K562 (cell line): Measurements from ENCODE around the gene PNPLA1. TPM values are rescaled to one million over a fixed set of nuclear protein-coding genes. Genes with fewer than 3 reads are reported as not detected.

Experiments
- BRCA1 ChIP-seq, 2 experiments: fragments of 450-650 bp in 1 of 2; sonication (generic) in 1 of 2; formaldehyde crosslinking in 1 of 2; IDR thresholded peaks; 2 replicates each; pipeline versions ENCODE4 v1.5.0 to v1.6.1; 2017 to 2020; ENCODE audit warnings: mild to moderate bottlenecking in 1 of 2, missing genetic modification reagents in 1 of 2
- BRF1 ChIP-seq: IDR thresholded peaks from 3 replicates; pipeline ENCODE4 v1.6.1; 2011; ENCODE audit warnings: borderline replicate concordance, mild to moderate bottlenecking; ENCODE audit not compliant: insufficient read length; ENCODE audit errors: extremely low read depth
- E2F3 ChIP-seq: fragments of 250-450 bp; sonication (Bioruptor Pico); IDR thresholded peaks from 2 replicates; pipeline ENCODE4 v1.4.0; 2020; ENCODE audit warnings: mild to moderate bottlenecking
- FOXM1 ChIP-seq, 2 experiments: fragments of 450-650 bp in 1 of 2; sonication (generic) in 1 of 2; formaldehyde crosslinking in 1 of 2; IDR thresholded peaks; 2 replicates each; pipeline versions ENCODE4 v1.6.1 to v1.9.0; 2017 to 2022; ENCODE audit warnings: low read depth in 2 of 2, mild to moderate bottlenecking in 2 of 2, missing genetic modification reagents in 1 of 2, moderate library complexity in 1 of 2
- KAT2B ChIP-seq: IDR thresholded peaks from one replicate; pipeline ENCODE4 v1.6.1; 2012; ENCODE audit warnings: low read depth, mild to moderate bottlenecking, control low read depth, inconsistent platforms, low read length, moderate library complexity
- MBD1 ChIP-seq: fragments of 250-450 bp; sonication (Bioruptor Pico); IDR thresholded peaks from 2 replicates; pipeline ENCODE4 v1.8.0; 2022; ENCODE audit warnings: inconsistent platforms
- NCOR1 ChIP-seq: fragments of 450-650 bp; IDR thresholded peaks from 2 replicates; pipeline ENCODE4 v1.6.1; 2016; ENCODE audit warnings: mild to moderate bottlenecking, moderate library complexity
- NFIC ChIP-seq: fragments of 450-650 bp; IDR thresholded peaks from 2 replicates; pipeline ENCODE4 v1.6.1; 2017; ENCODE audit warnings: mild to moderate bottlenecking, inconsistent platforms
- NKRF ChIP-seq: fragments of 450-650 bp; IDR thresholded peaks from 2 replicates; pipeline ENCODE4 v1.6.1; 2016; ENCODE audit warnings: borderline replicate concordance
- PRPF4 ChIP-seq: fragments of 200-400 bp; formaldehyde crosslinking; IDR thresholded peaks from one replicate; pipeline ENCODE4 v1.6.1; 2017; ENCODE audit warnings: low read length, low read depth, mild to moderate bottlenecking; ENCODE audit not compliant: insufficient read depth, poor library complexity, severe bottlenecking
- SMARCC2 ChIP-seq: fragments of 450-650 bp; IDR thresholded peaks from 2 replicates; pipeline ENCODE4 v1.6.1; 2017; ENCODE audit warnings: antibody characterized with exemption, moderate library complexity, mild to moderate bottlenecking, low read depth
- THAP12 ChIP-seq: fragments of 250-450 bp; sonication (Bioruptor Pico); IDR thresholded peaks from 2 replicates; pipeline ENCODE4 v1.9.0; 2021; ENCODE audit warnings: mild to moderate bottlenecking, inconsistent platforms
- XRCC3 ChIP-seq: fragments of 450-650 bp; IDR thresholded peaks from 2 replicates; pipeline ENCODE4 v1.6.1; 2017; ENCODE audit warnings: mild to moderate bottlenecking, moderate library complexity
- ZC3H4 ChIP-seq: sonication (generic); formaldehyde crosslinking; IDR thresholded peaks from 2 replicates; pipeline ENCODE4 v1.9.0; 2021; ENCODE audit warnings: missing genetic modification reagents, borderline replicate concordance
- ZEB2 ChIP-seq: fragments of 450-650 bp; IDR thresholded peaks from 2 replicates; pipeline ENCODE4 v1.6.1; 2016
- ZNF280B ChIP-seq: fragments of 250-450 bp; sonication (Bioruptor Pico); IDR thresholded peaks from 2 replicates; pipeline ENCODE4 v1.5.1; 2021; ENCODE audit warnings: mild to moderate bottlenecking
- polyA plus RNA-seq, 8 experiments: library from polyadenylated mRNA; depleted of rRNA in 4 of 8; stranded (reverse) in 5 of 8; unstranded in 3 of 8; fragments of >200 nt; fragmentation: Nextera tagmentation in 2 of 8; fragmentation: Illumina TruSeq in 1 of 8; extraction: Ambion mirVana in 2 of 8; extraction: Trizol in 1 of 8; gene quantifications; 2 replicates each; pipeline versions ENCODE4 v1.2.1 to v1.2.3, GENCODE V29; 2011 to 2014; ENCODE audit warnings: inconsistent platforms in 1 of 8, missing spikeins in 1 of 8
- total RNA-seq, 7 experiments: library from RNA; depleted of rRNA in 6 of 7; stranded (reverse); fragments of >200 nt in 6 of 7; fragmentation: Illumina TruSeq in 2 of 7; extraction: Trizol in 2 of 7; gene quantifications; 2 replicates each; pipeline versions ENCODE4 v1.2.1 to v1.2.3, GENCODE V29; 2011 to 2021; ENCODE audit warnings: low replicate concordance in 1 of 7
- TF ChIP-seq, protein P1 (sequence below): sonication (generic); formaldehyde crosslinking; IDR thresholded peaks from 2 replicates; pipeline ENCODE4 v1.9.0; 2022; ENCODE audit warnings: mild to moderate bottlenecking, missing genetic modification reagents

Gene PNPLA1
- total and polyA plus RNA-seq, 9 of the 15 experiments (the other 6 are each of a cell fraction or from before 2014, with no cell fraction given): 0.04 to 0.27 (median 0.13) TPM; not detected in 2

- TF ChIP-seq ZNF280B (CRISPR knock-in tag) (no peak), THAP12 (CRISPR knock-in tag) (no peak), MBD1 (CRISPR knock-in tag) (no peak), NFIC (no peak), SMARCC2 (no peak), ZC3H4 (no peak), XRCC3 (no peak), PRPF4 (no peak), KAT2B (no peak), BRCA1 (IDR thresholded peaks at IDR 0.05) (no peak), BRCA1 (CRISPR knock-in tag; IDR thresholded peaks at IDR 0.05) (no peak), NCOR1 (no peak), FOXM1 (IDR thresholded peaks at IDR 0.05; ENCODE audit: low read depth) (no peak), FOXM1 (CRISPR knock-in tag; IDR thresholded peaks at IDR 0.05; ENCODE audit: low read depth) (no peak), NKRF (no peak), ZEB2 (no peak), E2F3 (CRISPR knock-in tag) (no peak), BRF1 (no peak)
- TF ChIP-seq, protein P1, sequence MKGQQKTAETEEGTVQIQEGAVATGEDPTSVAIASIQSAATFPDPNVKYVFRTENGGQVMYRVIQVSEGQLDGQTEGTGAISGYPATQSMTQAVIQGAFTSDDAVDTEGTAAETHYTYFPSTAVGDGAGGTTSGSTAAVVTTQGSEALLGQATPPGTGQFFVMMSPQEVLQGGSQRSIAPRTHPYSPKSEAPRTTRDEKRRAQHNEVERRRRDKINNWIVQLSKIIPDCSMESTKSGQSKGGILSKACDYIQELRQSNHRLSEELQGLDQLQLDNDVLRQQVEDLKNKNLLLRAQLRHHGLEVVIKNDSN (CRISPR knock-in tag): no peak
These were observed 32.5 kb downstream of the PNPLA1 start (continued) for GRCh38 chr6:36302227-36302976.
